ENCODE results near the gene FERMT2. TPM values are rescaled to one million over a fixed set of nuclear protein-coding genes. Genes with fewer than 3 reads are reported as not detected.

Gene FERMT2, protein sequence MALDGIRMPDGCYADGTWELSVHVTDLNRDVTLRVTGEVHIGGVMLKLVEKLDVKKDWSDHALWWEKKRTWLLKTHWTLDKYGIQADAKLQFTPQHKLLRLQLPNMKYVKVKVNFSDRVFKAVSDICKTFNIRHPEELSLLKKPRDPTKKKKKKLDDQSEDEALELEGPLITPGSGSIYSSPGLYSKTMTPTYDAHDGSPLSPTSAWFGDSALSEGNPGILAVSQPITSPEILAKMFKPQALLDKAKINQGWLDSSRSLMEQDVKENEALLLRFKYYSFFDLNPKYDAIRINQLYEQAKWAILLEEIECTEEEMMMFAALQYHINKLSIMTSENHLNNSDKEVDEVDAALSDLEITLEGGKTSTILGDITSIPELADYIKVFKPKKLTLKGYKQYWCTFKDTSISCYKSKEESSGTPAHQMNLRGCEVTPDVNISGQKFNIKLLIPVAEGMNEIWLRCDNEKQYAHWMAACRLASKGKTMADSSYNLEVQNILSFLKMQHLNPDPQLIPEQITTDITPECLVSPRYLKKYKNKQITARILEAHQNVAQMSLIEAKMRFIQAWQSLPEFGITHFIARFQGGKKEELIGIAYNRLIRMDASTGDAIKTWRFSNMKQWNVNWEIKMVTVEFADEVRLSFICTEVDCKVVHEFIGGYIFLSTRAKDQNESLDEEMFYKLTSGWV
- total RNA-seq, result 100 TPM
- 100 to 1,000 TPM in 3 of 8 donors, 10 to 100 TPM in 5; 77.5 to 109 (median 89.9) TPM for polyA plus RNA-seq (ENCODE audit: insufficient read depth in 1 of 8, insufficient read length in 8 of 8, low replicate concordance in 1 of 8)
- long read RNA-seq, donor 1, full-length matches to known transcripts, result 5 of 5 reads
- long read RNA-seq, donor 1, partial matches to known transcripts, result 0 of 5 reads
- long read RNA-seq, donor 1, other reads (novel, unspliced or antisense), result 0 of 5 reads
- long read RNA-seq, donor 2, result 0 reads
- long read RNA-seq, donor 3, partial matches to known transcripts, result 6 of 9 reads
- long read RNA-seq, donor 3, other reads (novel, unspliced or antisense), result 0 of 9 reads
- long read RNA-seq, donor 4, partial matches to known transcripts, result 10 of 10 reads
- long read RNA-seq, donor 4, other reads (novel, unspliced or antisense), result 0 of 10 reads
- long read RNA-seq, donor 5, transcript FERMT2-201 (15 exons, 3,338 nt), result major isoform, 9 of 36 reads
- long read RNA-seq, donor 5, partial matches to known transcripts, result 26 of 36 reads
- long read RNA-seq, donor 5, other reads (novel, unspliced or antisense), result 0 of 36 reads
- long read RNA-seq, donor 6, transcript FERMT2-201 (15 exons, 3,338 nt), result major isoform, 6 of 24 reads
- long read RNA-seq, donor 6, partial matches to known transcripts, result 16 of 24 reads
- long read RNA-seq, donor 6, other reads (novel, unspliced or antisense), result 0 of 24 reads
- long read RNA-seq, donor 7, partial matches to known transcripts, result 7 of 11 reads
- long read RNA-seq, donor 7, other reads (novel, unspliced or antisense), result 0 of 11 reads
- long read RNA-seq, donor 8, partial matches to known transcripts, result 12 of 17 reads
- long read RNA-seq, donor 8, other reads (novel, unspliced or antisense), result 0 of 17 reads
- long read RNA-seq, donor 9, partial matches to known transcripts, result 0 of 2 reads
- long read RNA-seq, donor 9, other reads (novel, unspliced or antisense), result 0 of 2 reads
- long read RNA-seq, donor 10, partial matches to known transcripts, result 10 of 13 reads
- long read RNA-seq, donor 10, other reads (novel, unspliced or antisense), result 0 of 13 reads
- long read RNA-seq, donor 11, partial matches to known transcripts, result 8 of 12 reads
- long read RNA-seq, donor 11, other reads (novel, unspliced or antisense), result 0 of 12 reads

DNA sequence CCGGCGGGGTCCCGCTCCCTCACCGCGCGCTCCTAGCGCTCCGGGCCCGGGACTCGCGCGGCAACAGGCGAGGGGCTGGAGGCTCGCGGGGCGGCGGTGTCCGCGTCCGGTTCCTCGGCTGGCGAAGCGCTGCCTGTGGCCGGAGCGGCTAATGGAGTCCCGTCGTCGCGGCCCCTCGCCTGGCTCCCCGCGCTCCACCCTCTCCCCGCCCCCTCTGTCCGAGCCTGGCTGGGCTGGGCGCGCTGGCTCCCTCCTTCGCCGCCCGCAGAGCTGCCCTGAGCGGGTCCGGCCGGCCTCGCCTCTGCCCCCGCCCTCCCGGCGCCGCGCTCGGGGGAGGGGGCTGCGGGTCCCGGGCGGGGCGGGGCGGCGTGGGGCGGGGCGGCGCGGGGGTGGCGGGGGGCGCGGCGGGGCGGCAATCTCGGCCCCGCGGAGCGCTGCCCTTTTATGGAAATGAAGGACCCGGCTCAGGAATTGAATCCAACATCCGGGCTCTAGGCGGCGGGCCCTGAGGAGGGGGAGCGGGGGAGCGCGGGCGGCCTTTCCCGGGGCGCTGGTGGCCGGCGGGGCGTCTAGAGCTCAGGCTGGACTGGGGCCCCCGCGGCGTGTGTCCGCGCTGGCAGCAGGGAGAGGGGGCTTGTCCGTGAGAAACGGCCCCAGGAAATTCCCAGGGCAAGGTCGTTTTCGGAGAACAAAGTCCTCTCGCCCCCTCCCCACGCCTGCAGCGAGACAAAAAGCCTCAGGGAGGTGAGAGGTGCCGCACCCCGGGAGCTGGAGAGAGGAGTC, at the start of gene FERMT2:
FERMT2 (minus strand) TSS at position 153 of the 783 bp plus-strand sequence. CDS start 482 bp downstream, outside the sequence.
- Histone ChIP-seq H3K4me3 (ENCODE audit: low read length) (peak within 1 kb of the TSS; percentile 87), H3K4me1 (ENCODE audit: control insufficient read depth, insufficient read depth, low read length) (peaks cover 9% of the 10 kb centered on the region), H3K27ac (ENCODE audit: low read length) (peak within 1 kb of the TSS; percentile 99), H3K27me3 (ENCODE audit: control insufficient read depth, insufficient read depth, low read length) (no peaks in the 10 kb centered on the region), H3K9me3 (replicated peaks; ENCODE audit: control insufficient read depth, low read depth, low read length) (no peaks in the 10 kb centered on the region), H3K36me3 (ENCODE audit: control insufficient read depth, insufficient read depth, low read length) (peaks cover 12% of the 10 kb centered on the region)
- 0% methylated on average over 63 of the region's 95 CpGs for WGBS (ENCODE audit: insufficient coverage)
- DNase-seq, result peak; percentile 98

DNA sequence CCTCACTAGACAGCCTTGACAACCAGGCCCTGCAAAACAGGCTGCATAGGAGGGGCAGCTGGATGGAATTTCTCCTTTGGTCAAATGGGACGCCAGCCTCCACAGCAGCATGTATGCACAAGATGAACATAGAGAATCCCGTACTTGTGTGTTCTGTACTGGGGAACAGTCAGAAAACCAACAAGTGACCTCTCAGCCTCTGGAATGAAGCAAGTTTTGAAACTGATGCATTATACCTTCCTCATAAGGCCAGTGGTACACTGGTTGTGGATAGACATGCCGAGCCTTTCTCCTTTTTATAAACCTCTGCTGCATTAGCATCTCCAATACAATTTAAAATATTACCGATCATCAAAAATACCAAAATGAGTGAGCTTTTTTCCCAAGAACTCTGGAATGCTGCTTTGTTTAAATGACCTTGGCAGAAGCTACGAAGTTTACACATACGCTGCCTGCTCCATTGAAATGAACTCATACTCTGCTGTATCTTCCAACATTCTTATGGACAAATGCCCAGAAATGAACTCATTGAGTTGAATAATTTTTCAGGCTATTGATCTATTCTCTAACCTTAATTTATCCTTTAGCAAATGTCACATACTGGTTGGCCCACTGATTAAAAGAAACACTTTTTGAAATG, 47.6 kb upstream of the FERMT2 start:
- 22% methylated on average over 3 of the region's 6 CpGs for WGBS (ENCODE audit: insufficient coverage)

DNA sequence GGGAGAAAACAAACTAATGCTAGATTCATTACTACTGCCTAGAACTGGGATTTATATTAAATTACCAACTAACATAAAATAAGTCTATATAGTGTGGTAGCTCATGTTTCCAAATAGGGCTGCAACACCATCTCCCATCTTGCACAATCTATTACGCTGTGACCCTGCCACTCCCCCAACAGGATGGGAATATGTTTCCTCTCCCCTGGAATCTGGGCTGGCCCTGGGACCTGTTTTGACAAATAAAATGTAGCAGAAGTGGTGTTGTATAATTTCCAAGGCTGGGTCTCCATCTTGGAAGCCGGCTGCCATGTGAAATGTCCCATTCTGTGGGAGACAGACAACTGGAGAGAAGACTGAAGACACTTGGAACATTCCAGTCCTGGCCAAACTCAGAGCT, 45.6 kb upstream of the FERMT2 start:
- H3K4me1 ChIP-seq (ENCODE audit: control insufficient read depth, insufficient read depth, low read length), result peaks cover 6% of the 10 kb centered on the region
- H3K9me3 ChIP-seq (replicated peaks; ENCODE audit: control insufficient read depth, low read depth, low read length), result no peaks in the 10 kb centered on the region
- DNase-seq, result no peak
- no peak overlapping the region for H3K4me3 ChIP-seq (ENCODE audit: low read length)
- no peaks in the 10 kb centered on the region for H3K36me3 ChIP-seq (ENCODE audit: control insufficient read depth, insufficient read depth, low read length)
- 100% methylated on average over 1 of the region's 2 CpGs for WGBS (ENCODE audit: insufficient coverage)
- no peaks in the 10 kb centered on the region for H3K27me3 ChIP-seq (ENCODE audit: control insufficient read depth, insufficient read depth, low read length)
- no peak overlapping the region for H3K27ac ChIP-seq (ENCODE audit: low read length)

More for the DNA sequence above, 47.6 kb upstream of the FERMT2 start:
- Histone ChIP-seq H3K9me3 (replicated peaks; ENCODE audit: control insufficient read depth, low read depth, low read length) (no peaks in the 10 kb centered on the region), H3K27ac (ENCODE audit: low read length) (peak overlapping the region; percentile 82), H3K27me3 (ENCODE audit: control insufficient read depth, insufficient read depth, low read length) (no peaks in the 10 kb centered on the region), H3K4me3 (ENCODE audit: low read length) (no peak overlapping the region), H3K36me3 (ENCODE audit: control insufficient read depth, insufficient read depth, low read length) (no peaks in the 10 kb centered on the region), H3K4me1 (ENCODE audit: control insufficient read depth, insufficient read depth, low read length) (peaks cover 12% of the 10 kb centered on the region)
- DNase-seq, result peak; percentile 97

DNA sequence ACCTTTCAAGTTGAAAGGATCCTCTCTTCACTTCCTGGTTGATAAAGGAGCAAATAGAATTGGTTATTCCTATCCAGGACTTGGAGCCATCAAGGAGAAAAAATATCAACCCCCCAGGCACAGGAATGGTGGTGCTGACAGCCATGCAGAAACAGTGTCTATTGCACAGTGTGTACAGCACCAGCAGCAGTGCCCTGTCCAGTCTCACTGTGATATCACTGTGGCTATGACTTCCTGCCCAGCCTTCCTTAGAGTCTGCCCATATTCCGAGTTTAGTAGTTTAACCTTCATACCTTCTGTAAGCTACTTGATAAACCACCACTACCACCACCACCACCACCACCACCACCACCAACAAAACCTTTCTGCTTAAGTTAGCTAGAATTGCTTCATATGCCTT, 45.1 kb upstream of the FERMT2 start:
- 71% methylated on average over 1 of the region's 1 CpG for WGBS (ENCODE audit: insufficient coverage)
- Histone ChIP-seq H3K4me1 (ENCODE audit: control insufficient read depth, insufficient read depth, low read length) (peaks cover 6% of the 10 kb centered on the region), H3K36me3 (ENCODE audit: control insufficient read depth, insufficient read depth, low read length) (no peaks in the 10 kb centered on the region), H3K4me3 (ENCODE audit: low read length) (no peak overlapping the region), H3K27me3 (ENCODE audit: control insufficient read depth, insufficient read depth, low read length) (no peaks in the 10 kb centered on the region), H3K9me3 (replicated peaks; ENCODE audit: control insufficient read depth, low read depth, low read length) (no peaks in the 10 kb centered on the region), H3K27ac (ENCODE audit: low read length) (no peak overlapping the region)
- DNase-seq, result no peak

DNA sequence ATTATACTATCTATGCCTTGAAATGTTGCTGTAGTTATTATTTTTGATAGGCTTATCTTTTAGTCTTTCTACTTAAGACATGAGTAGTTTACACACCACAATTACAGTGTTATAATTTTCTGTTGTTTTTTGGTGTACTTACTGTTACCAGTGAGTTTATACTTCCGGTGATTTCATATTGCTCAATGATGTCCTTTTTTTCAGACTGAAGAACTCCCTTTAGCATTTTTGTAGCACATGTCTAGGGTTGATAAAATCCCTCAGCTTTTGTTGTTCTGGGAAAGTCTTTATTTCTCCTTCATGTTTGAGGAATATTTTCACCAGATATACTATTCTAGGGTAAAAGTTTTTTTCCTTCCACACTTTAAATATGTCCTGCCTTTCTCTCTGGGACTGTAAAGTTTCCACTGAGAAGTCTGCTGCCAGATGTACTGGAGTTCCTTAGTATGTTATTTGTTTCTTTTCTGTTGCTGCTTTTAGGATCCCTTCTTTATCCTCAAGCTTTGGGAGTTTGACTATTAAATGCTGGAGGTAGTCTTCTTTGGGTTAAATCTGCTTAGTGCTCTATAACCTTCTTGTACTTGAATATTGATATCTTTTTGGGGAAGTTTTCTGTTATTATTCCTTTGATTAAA, 41.5 kb upstream of the FERMT2 start:
- no CpG with 5 or more reads among the region's 1 CpG for WGBS (ENCODE audit: insufficient coverage)
- Histone ChIP-seq H3K27me3 (ENCODE audit: control insufficient read depth, insufficient read depth, low read length) (no peaks in the 10 kb centered on the region), H3K27ac (ENCODE audit: low read length) (peak overlapping the region; percentile 69), H3K4me1 (ENCODE audit: control insufficient read depth, insufficient read depth, low read length) (no peaks in the 10 kb centered on the region), H3K9me3 (replicated peaks; ENCODE audit: control insufficient read depth, low read depth, low read length) (no peaks in the 10 kb centered on the region), H3K36me3 (ENCODE audit: control insufficient read depth, insufficient read depth, low read length) (no peaks in the 10 kb centered on the region), H3K4me3 (ENCODE audit: low read length) (no peak overlapping the region)
- DNase-seq, result peak; percentile 82

DNA sequence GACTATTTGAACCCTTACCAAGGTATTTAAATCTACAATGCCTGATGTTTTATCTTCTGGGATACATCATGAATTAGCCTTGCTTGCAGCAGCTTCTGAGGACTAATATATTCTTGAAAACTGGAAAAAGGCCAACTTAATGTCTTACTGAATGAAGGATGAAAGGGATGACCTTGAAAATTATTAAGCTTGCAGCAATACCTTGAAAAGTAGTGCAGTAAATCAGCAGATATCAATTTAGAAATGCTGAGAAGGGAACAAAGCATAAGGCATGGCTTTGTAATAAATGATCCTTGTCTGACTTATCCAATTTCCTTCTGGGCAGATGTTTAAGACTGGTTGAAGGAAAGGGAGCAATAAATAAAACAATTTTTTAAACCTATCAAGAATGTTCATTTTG, 37.3 kb upstream of the FERMT2 start:
- Histone ChIP-seq H3K27ac (ENCODE audit: low read length) (no peak overlapping the region), H3K4me1 (ENCODE audit: control insufficient read depth, insufficient read depth, low read length) (no peaks in the 10 kb centered on the region), H3K27me3 (ENCODE audit: control insufficient read depth, insufficient read depth, low read length) (no peaks in the 10 kb centered on the region), H3K9me3 (replicated peaks; ENCODE audit: control insufficient read depth, low read depth, low read length) (no peaks in the 10 kb centered on the region), H3K4me3 (ENCODE audit: low read length) (no peak overlapping the region), H3K36me3 (ENCODE audit: control insufficient read depth, insufficient read depth, low read length) (no peaks in the 10 kb centered on the region)
- no peak for DNase-seq

DNA sequence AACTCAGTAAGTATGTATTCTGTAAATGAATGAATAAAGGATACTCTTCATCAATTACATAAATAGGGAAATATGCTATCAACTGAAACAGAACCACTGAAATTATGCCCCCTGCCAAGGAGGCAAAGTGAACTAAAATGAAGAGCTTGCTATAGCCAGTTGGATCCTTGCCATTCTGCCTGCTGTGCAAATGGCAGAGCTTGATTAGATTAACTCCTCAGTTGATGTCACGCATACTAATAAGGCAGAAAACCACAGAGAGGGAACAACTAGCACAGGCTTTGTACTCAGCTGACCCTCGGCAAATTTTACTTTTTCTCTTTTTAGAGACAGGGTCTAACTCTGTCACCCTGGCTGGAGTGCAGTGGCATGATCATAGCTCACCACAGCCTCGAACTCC, 36.7 kb upstream of the FERMT2 start:
- H3K9me3 ChIP-seq (replicated peaks; ENCODE audit: control insufficient read depth, low read depth, low read length), result no peaks in the 10 kb centered on the region
- DNase-seq, result no peak
- H3K27ac ChIP-seq (ENCODE audit: low read length), result no peak overlapping the region
- no peaks in the 10 kb centered on the region for H3K36me3 ChIP-seq (ENCODE audit: control insufficient read depth, insufficient read depth, low read length)
- WGBS (ENCODE audit: insufficient coverage), result 67% methylated on average over 3 of the region's 3 CpGs
- no peak overlapping the region for H3K4me3 ChIP-seq (ENCODE audit: low read length)
- H3K27me3 ChIP-seq (ENCODE audit: control insufficient read depth, insufficient read depth, low read length), result no peaks in the 10 kb centered on the region
- no peaks in the 10 kb centered on the region for H3K4me1 ChIP-seq (ENCODE audit: control insufficient read depth, insufficient read depth, low read length)

DNA sequence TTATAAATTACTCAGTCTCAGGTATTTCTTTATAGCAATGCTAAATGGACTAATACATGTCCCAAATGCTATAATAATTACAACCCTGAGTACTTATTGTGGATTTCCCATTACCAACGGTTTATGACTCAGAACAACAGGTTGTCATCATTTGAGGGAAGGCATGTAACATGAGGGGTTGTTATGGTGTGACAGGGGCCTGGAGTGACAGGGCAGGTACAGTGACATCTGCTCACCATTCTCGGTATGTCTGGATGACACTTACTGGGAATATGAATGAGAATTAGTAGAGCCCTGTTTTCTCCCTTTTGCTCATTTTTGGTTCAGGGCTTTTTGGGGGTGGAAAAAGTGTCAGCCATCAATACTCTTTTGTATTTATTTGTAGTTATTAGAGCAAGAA, 36.2 kb upstream of the FERMT2 start:
- Histone ChIP-seq H3K27ac (ENCODE audit: low read length) (no peak overlapping the region), H3K27me3 (ENCODE audit: control insufficient read depth, insufficient read depth, low read length) (no peaks in the 10 kb centered on the region), H3K4me3 (ENCODE audit: low read length) (no peak overlapping the region), H3K4me1 (ENCODE audit: control insufficient read depth, insufficient read depth, low read length) (no peaks in the 10 kb centered on the region), H3K36me3 (ENCODE audit: control insufficient read depth, insufficient read depth, low read length) (no peaks in the 10 kb centered on the region), H3K9me3 (replicated peaks; ENCODE audit: control insufficient read depth, low read depth, low read length) (no peaks in the 10 kb centered on the region)
- no peak for DNase-seq
- WGBS (ENCODE audit: insufficient coverage), result no CpG with 5 or more reads among the region's 2 CpGs

Data from muscle of leg (tissue), 16 donors.